ENCODE results near the gene TMUB1. TPM values are rescaled to one million over a fixed set of nuclear protein-coding genes. Genes with fewer than 3 reads are reported as not detected.

Gene TMUB1
- total and polyA plus RNA-seq, 4 donors, result 8.5 to 57.2 (median 38.0) TPM

- peak in 2 of 6 donors; percentile 72 to 73 for DNase-seq (ENCODE audit: low read depth in 4 of 6, low spot score in 6 of 6)
- Histone ChIP-seq H3K9me3 (ENCODE audit: control insufficient read depth, insufficient read depth, low read length) (no peaks in the 10 kb centered on the region), H3K36me3 (ENCODE audit: control insufficient read depth, insufficient read depth, low read length) (peaks cover 35% of the 10 kb centered on the region), H3K4me1 (ENCODE audit: control insufficient read depth, insufficient read depth, low read length) (peaks cover 70% of the 10 kb centered on the region), H3K27ac (ENCODE audit: low read depth, low read length) (peak overlapping the region; percentile 80), H3K27me3 (ENCODE audit: control insufficient read depth, insufficient read depth, low read length) (no peaks in the 10 kb centered on the region), H3K4me3 (ENCODE audit: low read depth, low read length) (peak overlapping the region; percentile 74)
- WGBS (ENCODE audit: insufficient coverage), result 0% methylated on average over 56 of the region's 56 CpGs
Measured at GRCh38 chr7:151086802-151087244, 3.5 kb upstream of the TMUB1 start.

- Histone ChIP-seq H3K4me3 (ENCODE audit: low read depth, low read length) (peak within 1 kb of the TSS; percentile 74), H3K9me3 (ENCODE audit: control insufficient read depth, insufficient read depth, low read length) (no peaks in the 10 kb centered on the region), H3K36me3 (ENCODE audit: control insufficient read depth, insufficient read depth, low read length) (peaks cover 36% of the 10 kb centered on the region), H3K27me3 (ENCODE audit: control insufficient read depth, insufficient read depth, low read length) (no peaks in the 10 kb centered on the region), H3K27ac (ENCODE audit: low read depth, low read length) (peak within 1 kb of the TSS; percentile 97), H3K4me1 (ENCODE audit: control insufficient read depth, insufficient read depth, low read length) (peaks cover 72% of the 10 kb centered on the region)
- peak in 5 of 6 donors; percentile 53 to 94 (median 76) for DNase-seq (ENCODE audit: low read depth in 4 of 6, low spot score in 6 of 6)
- WGBS (ENCODE audit: insufficient coverage), result under 1% methylated on average over 72 of the region's 84 CpGs
Measured at GRCh38 chr7:151085691-151086620, 2.7 kb upstream of the TMUB1 start, which contains the start of gene AGAP3. Gene AGAP3 (plus strand): TSS chr7:151086475. CDS start chr7:151086742, 267 bp downstream.

- no peak for DNase-seq (ENCODE audit: low read depth in 4 of 6, low spot score in 6 of 6)
- peak overlapping the region; percentile 97 for H3K27ac ChIP-seq (ENCODE audit: low read depth, low read length)
- peaks cover 34% of the 10 kb centered on the region for H3K36me3 ChIP-seq (ENCODE audit: control insufficient read depth, insufficient read depth, low read length)
- H3K9me3 ChIP-seq (ENCODE audit: control insufficient read depth, insufficient read depth, low read length), result no peaks in the 10 kb centered on the region
- H3K27me3 ChIP-seq (ENCODE audit: control insufficient read depth, insufficient read depth, low read length), result no peaks in the 10 kb centered on the region
- H3K4me1 ChIP-seq (ENCODE audit: control insufficient read depth, insufficient read depth, low read length), result peaks cover 70% of the 10 kb centered on the region
- 33% methylated on average over 5 of the region's 5 CpGs for WGBS (ENCODE audit: insufficient coverage)
- H3K4me3 ChIP-seq (ENCODE audit: low read depth, low read length), result peak overlapping the region; percentile 68
Measured at GRCh38 chr7:151085329-151085690, 2.0 kb upstream of the TMUB1 start.

DNA sequence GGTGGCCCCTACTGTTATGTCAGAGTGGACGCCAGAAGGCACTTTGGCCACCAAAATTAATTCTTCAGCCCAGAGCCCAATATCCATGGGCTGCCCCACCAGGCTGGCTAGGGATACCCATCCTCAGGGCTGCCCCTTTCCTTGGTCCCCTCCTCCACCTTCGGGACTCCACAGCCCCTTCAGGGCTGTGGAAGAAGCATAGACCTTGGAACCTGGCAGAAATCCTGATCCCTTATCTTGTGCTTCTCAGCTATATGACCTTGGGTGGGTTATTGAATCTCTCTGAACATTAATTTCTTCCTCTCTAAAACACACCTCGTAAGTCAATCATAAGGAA lies 499 bp upstream of the TMUB1 start:
- H3K27me3 ChIP-seq (ENCODE audit: control insufficient read depth, insufficient read depth, low read length), result no peaks in the 10 kb centered on the region
- 11% methylated on average over 2 of the region's 3 CpGs for WGBS (ENCODE audit: insufficient coverage)
- peak overlapping the region; percentile 33 for H3K27ac ChIP-seq (ENCODE audit: low read depth, low read length)
- peaks cover 31% of the 10 kb centered on the region for H3K36me3 ChIP-seq (ENCODE audit: control insufficient read depth, insufficient read depth, low read length)
- no peaks in the 10 kb centered on the region for H3K9me3 ChIP-seq (ENCODE audit: control insufficient read depth, insufficient read depth, low read length)
- H3K4me1 ChIP-seq (ENCODE audit: control insufficient read depth, insufficient read depth, low read length), result peaks cover 70% of the 10 kb centered on the region
- DNase-seq (ENCODE audit: low read depth in 4 of 6, low spot score in 6 of 6), result no peak
- H3K4me3 ChIP-seq (ENCODE audit: low read depth, low read length), result peak overlapping the region; percentile 68

- Histone ChIP-seq H3K4me1 (ENCODE audit: control insufficient read depth, insufficient read depth, low read length) (peaks cover 70% of the 10 kb centered on the region), H3K36me3 (ENCODE audit: control insufficient read depth, insufficient read depth, low read length) (peaks cover 36% of the 10 kb centered on the region)
- WGBS (ENCODE audit: insufficient coverage), result 57% methylated on average over 37 of the region's 42 CpGs
Measured at GRCh38 chr7:151082141-151083070, 887 bp downstream of the TMUB1 start.

DNA sequence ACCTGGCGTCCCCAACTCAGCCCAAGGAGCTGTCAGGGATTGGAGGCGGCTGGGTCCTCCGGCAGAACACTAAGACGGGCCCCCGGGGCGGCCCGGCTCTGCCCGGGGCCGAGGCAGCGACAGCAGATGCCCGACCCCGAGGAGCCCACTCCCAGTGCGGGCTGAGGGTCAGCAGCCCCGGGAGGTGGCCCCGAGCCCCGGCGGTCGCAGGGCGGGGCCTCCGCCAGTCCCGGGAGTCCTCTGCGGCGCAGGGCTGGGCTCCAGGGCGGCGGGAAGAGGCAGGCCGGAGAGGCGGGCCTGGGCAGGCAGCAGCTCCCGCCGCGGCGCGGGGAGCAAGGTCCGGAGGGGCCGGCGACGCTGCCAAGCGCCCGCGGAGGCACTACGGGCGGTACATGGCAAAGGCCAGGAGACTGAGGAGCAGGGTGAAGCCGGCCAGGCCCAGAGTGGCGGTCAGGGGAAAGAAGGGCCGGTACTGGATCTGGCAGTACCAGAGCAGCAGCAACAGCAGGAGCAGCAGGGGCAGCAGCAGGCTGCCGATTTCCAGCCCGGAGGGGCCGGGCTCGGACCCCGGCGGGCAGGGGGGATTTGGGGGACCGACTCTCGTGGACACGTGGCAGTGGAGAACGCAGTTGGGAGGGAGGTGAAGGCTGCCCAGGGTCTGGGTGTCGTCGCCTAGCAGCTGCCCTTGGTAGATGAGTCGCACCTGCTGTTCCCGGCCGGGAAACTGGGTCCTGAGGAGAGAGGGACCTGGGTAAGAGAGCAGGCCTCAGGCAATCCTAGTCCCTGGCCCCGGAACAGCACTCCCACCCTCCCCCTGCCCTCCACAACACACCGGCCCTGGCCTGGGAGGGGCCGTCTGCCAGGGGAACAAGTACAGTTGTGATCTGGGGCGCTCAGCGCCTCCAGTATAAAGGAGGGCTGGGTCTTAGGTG lies 1.9 kb downstream of the TMUB1 start:
- no peaks in the 10 kb centered on the region for H3K27me3 ChIP-seq (ENCODE audit: control insufficient read depth, insufficient read depth, low read length)
- peaks cover 46% of the 10 kb centered on the region for H3K36me3 ChIP-seq (ENCODE audit: control insufficient read depth, insufficient read depth, low read length)
- WGBS (ENCODE audit: insufficient coverage), result 18% methylated on average over 54 of the region's 64 CpGs
- no peak for DNase-seq (ENCODE audit: low read depth in 4 of 6, low spot score in 6 of 6)
- peak overlapping the region; percentile 85 for H3K4me3 ChIP-seq (ENCODE audit: low read depth, low read length)
- peak overlapping the region; percentile 89 for H3K27ac ChIP-seq (ENCODE audit: low read depth, low read length)
- H3K9me3 ChIP-seq (ENCODE audit: control insufficient read depth, insufficient read depth, low read length), result no peaks in the 10 kb centered on the region
- H3K4me1 ChIP-seq (ENCODE audit: control insufficient read depth, insufficient read depth, low read length), result peaks cover 68% of the 10 kb centered on the region

More at GRCh38 chr7:151082141-151083070, 887 bp downstream of the TMUB1 start:
- H3K9me3 ChIP-seq (ENCODE audit: control insufficient read depth, insufficient read depth, low read length), result no peaks in the 10 kb centered on the region
- H3K27ac ChIP-seq (ENCODE audit: low read depth, low read length), result no peak overlapping the region
- H3K27me3 ChIP-seq (ENCODE audit: control insufficient read depth, insufficient read depth, low read length), result no peaks in the 10 kb centered on the region
- peak overlapping the region; percentile 68 for H3K4me3 ChIP-seq (ENCODE audit: low read depth, low read length)
- no peak for DNase-seq (ENCODE audit: low read depth in 4 of 6, low spot score in 6 of 6)

- Histone ChIP-seq H3K4me3 (ENCODE audit: low read depth, low read length) (peak within 1 kb of the TSS; percentile 85), H3K27ac (ENCODE audit: low read depth, low read length) (peak within 1 kb of the TSS; percentile 89), H3K9me3 (ENCODE audit: control insufficient read depth, insufficient read depth, low read length) (no peaks in the 10 kb centered on the region), H3K36me3 (ENCODE audit: control insufficient read depth, insufficient read depth, low read length) (peaks cover 53% of the 10 kb centered on the region), H3K27me3 (ENCODE audit: control insufficient read depth, insufficient read depth, low read length) (no peaks in the 10 kb centered on the region), H3K4me1 (ENCODE audit: control insufficient read depth, insufficient read depth, low read length) (peaks cover 64% of the 10 kb centered on the region)
- 0% methylated on average over 66 of the region's 66 CpGs for WGBS (ENCODE audit: insufficient coverage)
- peak in 4 of 6 donors; percentile 82 to 97 (median 90) for DNase-seq (ENCODE audit: low read depth in 4 of 6, low spot score in 6 of 6)
Measured at GRCh38 chr7:151080522-151081169, 2.6 kb downstream of the TMUB1 start, which contains the start of gene FASTK. Gene FASTK (minus strand): TSS chr7:151080809. CDS start chr7:151080766, 43 bp downstream.

GRCh38 chr7:151080067-151080521 lies 3.2 kb downstream of the TMUB1 start:
- peak in 1 of 6 donors; percentile 44 for DNase-seq (ENCODE audit: low read depth in 4 of 6, low spot score in 6 of 6)
- under 1% methylated on average over 31 of the region's 31 CpGs for WGBS (ENCODE audit: insufficient coverage)

More at GRCh38 chr7:151080067-151080521, 3.2 kb downstream of the TMUB1 start:
- Histone ChIP-seq H3K27ac (ENCODE audit: low read depth, low read length) (peak overlapping the region; percentile 71), H3K27me3 (ENCODE audit: control insufficient read depth, insufficient read depth, low read length) (no peaks in the 10 kb centered on the region), H3K4me3 (ENCODE audit: low read depth, low read length) (peak overlapping the region; percentile 85), H3K9me3 (ENCODE audit: control insufficient read depth, insufficient read depth, low read length) (no peaks in the 10 kb centered on the region), H3K36me3 (ENCODE audit: control insufficient read depth, insufficient read depth, low read length) (peaks cover 58% of the 10 kb centered on the region), H3K4me1 (ENCODE audit: control insufficient read depth, insufficient read depth, low read length) (peaks cover 58% of the 10 kb centered on the region)

Data from spinal cord (tissue), 10 donors.